GM20431 (cell line): ENCODE measurements around the gene RPS19BP1.

Experiments
- in situ Hi-C: fragments of 300-500 bp; cut with MseI, MboI; formaldehyde crosslinking; loops from one replicate; pipeline ENCODE4 v1.15.0; 2020; ENCODE audit warnings: low sequenced_read_pairs; ENCODE audit not compliant: unreplicated experiment

The RPS19BP1 gene

GRCh38 chr22:39479254-39479653 lies 53.3 kb downstream of the RPS19BP1 start:
- in situ Hi-C loops: no loop called here
